CD14-positive monocyte (primary cell): ENCODE measurements around the gene KRTAP10-8. TPM values are rescaled to one million over a fixed set of nuclear protein-coding genes. Genes with fewer than 3 reads are reported as not detected.

Experiments
- DNase-seq, 3 donors: peaks; one replicate each; pipeline ENCODE4 v3.0.0-alpha.2; 2011 to 2022
- H2AFZ ChIP-seq: 2 replicates; pipeline ENCODE4 v1.6.0; 2012; ENCODE audit warnings: mild to moderate bottlenecking, low read depth, low read length, inconsistent platforms; ENCODE audit not compliant: insufficient read depth, poor library complexity, severe bottlenecking
- H3K27ac ChIP-seq, 2 donors: 1 replicate in 1 of 2; 2 replicates in 1 of 2; pipeline ENCODE4 v1.5.1; 2012 to 2013; ENCODE audit warnings: low read length in 2 of 2, control low read depth in 1 of 2, inconsistent platforms in 1 of 2, low read depth in 1 of 2, mild to moderate bottlenecking in 1 of 2
- H3K27me3 ChIP-seq, 2 donors: one replicate each; pipeline versions ENCODE4 v1.6.0 to v1.6.1; 2011 to 2013; ENCODE audit warnings: low read length in 2 of 2; ENCODE audit not compliant: control insufficient read depth in 2 of 2, insufficient read depth in 2 of 2
- H3K36me3 ChIP-seq, 2 donors: replicated peaks in 1 of 2; 1 replicate in 1 of 2; 2 replicates in 1 of 2; pipeline versions ENCODE4 v1.5.1 to v1.6.1; 2012 to 2013; ENCODE audit warnings: low read length in 2 of 2, control low read depth in 1 of 2, inconsistent platforms in 1 of 2, mild to moderate bottlenecking in 1 of 2; ENCODE audit not compliant: insufficient read depth in 2 of 2, control insufficient read depth in 1 of 2
- H3K4me1 ChIP-seq, 2 donors: 1 replicate in 1 of 2; 2 replicates in 1 of 2; pipeline versions ENCODE4 v1.5.1 to v1.6.1; 2012 to 2013; ENCODE audit warnings: low read length in 2 of 2, control low read depth in 1 of 2, inconsistent platforms in 1 of 2, mild to moderate bottlenecking in 1 of 2, moderate library complexity in 1 of 2; ENCODE audit not compliant: insufficient read depth in 2 of 2, control insufficient read depth in 1 of 2
- H3K4me2 ChIP-seq: replicated peaks from 2 replicates; pipeline ENCODE3; 2012; ENCODE audit warnings: low read length, moderate library complexity, mild to moderate bottlenecking; ENCODE audit not compliant: poor library complexity, severe bottlenecking; ENCODE audit errors: extremely low read depth
- H3K4me3 ChIP-seq, 3 experiments: fragments of 200-600 bp in 1 of 3; sonication (generic) in 1 of 3; replicated peaks in 1 of 3; 1 replicate in 2 of 3; 2 replicates in 1 of 3; pipeline ENCODE4 v1.5.1; 2011 to 2013; ENCODE audit warnings: low read length in 3 of 3, mild to moderate bottlenecking in 3 of 3, control low read depth in 2 of 3, low read depth in 2 of 3, inconsistent platforms in 1 of 3, moderate library complexity in 1 of 3
- H3K79me2 ChIP-seq: 2 replicates; pipeline ENCODE4 v1.6.0; 2012; ENCODE audit warnings: mild to moderate bottlenecking, control low read depth, inconsistent platforms, low read length, moderate library complexity; ENCODE audit not compliant: insufficient read depth
- H3K9ac ChIP-seq: 2 replicates; pipeline ENCODE4 v1.6.0; 2017; ENCODE audit warnings: low read length, mild to moderate bottlenecking; ENCODE audit not compliant: insufficient read depth, poor library complexity, severe bottlenecking
- H3K9me3 ChIP-seq, 2 donors: replicated peaks in 1 of 2; 1 replicate in 1 of 2; 2 replicates in 1 of 2; pipeline versions ENCODE4 v1.5.1 to v1.6.1; 2012 to 2013; ENCODE audit warnings: low read length in 2 of 2, control low read depth in 1 of 2; ENCODE audit not compliant: control insufficient read depth in 1 of 2, insufficient read depth in 1 of 2
- H4K20me1 ChIP-seq: 2 replicates; pipeline ENCODE4 v1.6.0; 2012; ENCODE audit warnings: mild to moderate bottlenecking, low read length, control low read depth, moderate library complexity; ENCODE audit not compliant: insufficient read depth
- H3K27ac Mint-ChIP-seq, 7 donors: one replicate each; pipeline ENCODE4 v1.8.0; 2020; ENCODE audit warnings: mild to moderate bottlenecking in 7 of 7, mixed read lengths in 7 of 7, moderate library complexity in 6 of 7, inconsistent platforms in 2 of 7
- H3K27me3 Mint-ChIP-seq, 3 donors: one replicate each; pipeline ENCODE4 v1.8.0; 2021 to 2022; ENCODE audit warnings: low read depth in 3 of 3, mild to moderate bottlenecking in 3 of 3, mixed read lengths in 3 of 3, moderate library complexity in 3 of 3, inconsistent platforms in 1 of 3
- H3K36me3 Mint-ChIP-seq, 2 donors: one replicate each; pipeline ENCODE4 v1.8.0; 2020; ENCODE audit warnings: mixed read lengths in 2 of 2, inconsistent platforms in 1 of 2, mild to moderate bottlenecking in 1 of 2
- H3K4me1 Mint-ChIP-seq: one replicate; pipeline ENCODE4 v1.8.0; 2020; ENCODE audit warnings: mild to moderate bottlenecking, mixed read lengths
- H3K4me3 Mint-ChIP-seq, 2 donors: one replicate each; pipeline ENCODE4 v1.8.0; 2020; ENCODE audit warnings: mild to moderate bottlenecking in 2 of 2, mixed read lengths in 2 of 2, moderate library complexity in 1 of 2
- H3K9me3 Mint-ChIP-seq, 7 donors: one replicate each; pipeline ENCODE4 v1.8.0; 2020 to 2022; ENCODE audit warnings: mixed read lengths in 7 of 7, mild to moderate bottlenecking in 6 of 7, moderate library complexity in 6 of 7, inconsistent platforms in 2 of 7
- WGBS: methylation state at CpG from one replicate; pipeline ENCODE4 v1.1.5; 2013; ENCODE audit warnings: missing lambda C conversion rate; ENCODE audit not compliant: insufficient coverage; 5-methylcytosine and 5-hydroxymethylcytosine counted together
- intact Hi-C, 2 donors: fragments of 100-400 bp; cut with micrococcal nuclease; formaldehyde crosslinking; loops; one replicate each; pipeline versions ENCODE4 v1.15.0 to v1.15.1; 2023
- polyA plus RNA-seq, 3 donors: library from polyadenylated mRNA; depleted of rRNA in 1 of 3; unstranded in 2 of 3; stranded (reverse) in 1 of 3; fragments of 300-500 nt in 2 of 3; fragments of >200 nt in 1 of 3; fragmentation: Illumina TruSeq in 2 of 3; gene quantifications; 1 replicate in 2 of 3; 2 replicates in 1 of 3; pipeline ENCODE4 v1.2.3, GENCODE V29; 2012 to 2021
- TF ChIP-seq, protein P1 (sequence below): fragments of 200-600 bp; IDR thresholded peaks from one replicate; pipeline ENCODE4 v1.8.0; 2022; ENCODE audit warnings: antibody characterized with exemption, mild to moderate bottlenecking

Gene KRTAP10-8
- polyA plus RNA-seq, 3 donors, result not detected

DNA sequence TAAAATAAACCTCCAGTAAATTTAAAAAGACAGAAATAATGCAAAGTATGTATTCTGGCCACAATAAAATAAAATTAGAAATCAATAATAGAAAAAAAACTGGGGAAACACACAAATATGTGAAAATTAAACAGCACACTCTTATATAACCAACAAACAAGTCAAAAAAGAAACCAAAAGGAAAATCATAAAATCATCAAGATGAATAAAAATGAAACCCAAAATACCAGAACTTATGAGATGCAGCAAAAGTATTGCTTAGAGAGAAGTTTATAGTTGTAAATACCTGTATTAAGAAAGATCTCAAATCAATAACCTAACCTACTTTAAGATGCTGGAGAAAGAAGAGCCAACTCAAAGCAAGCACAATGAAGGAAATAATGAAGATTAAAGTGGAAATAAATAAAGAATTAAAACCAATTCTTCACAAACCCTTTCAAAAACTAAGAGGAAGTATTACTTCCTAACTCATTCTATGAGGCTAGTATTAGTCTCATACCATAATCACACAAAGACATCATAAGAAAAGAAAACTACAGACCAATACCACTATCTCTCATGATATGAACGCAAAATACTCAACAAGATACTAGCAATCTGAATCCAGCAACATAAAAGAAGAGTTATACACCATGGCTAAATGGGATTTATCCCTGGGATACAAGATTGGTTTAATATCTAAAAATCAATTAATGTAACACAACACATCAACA lies 46.8 kb upstream of the KRTAP10-8 start:
- DNase-seq, result peak in 1 of 3 donors; percentile 4
- no peak overlapping the region for H2AFZ ChIP-seq
- peaks cover 0 to 4% of the 10 kb centered on the region in 2 donors for H3K4me1 ChIP-seq
- H3K4me3 Mint-ChIP-seq, result no peak overlapping the region
- H3K4me2 ChIP-seq, result no peak overlapping the region
- peaks cover 3 to 17% (median 10%) of the 10 kb centered on the region in 7 donors for H3K9me3 Mint-ChIP-seq
- no peaks in the 10 kb centered on the region for H3K36me3 Mint-ChIP-seq
- TF ChIP-seq, protein P1, sequence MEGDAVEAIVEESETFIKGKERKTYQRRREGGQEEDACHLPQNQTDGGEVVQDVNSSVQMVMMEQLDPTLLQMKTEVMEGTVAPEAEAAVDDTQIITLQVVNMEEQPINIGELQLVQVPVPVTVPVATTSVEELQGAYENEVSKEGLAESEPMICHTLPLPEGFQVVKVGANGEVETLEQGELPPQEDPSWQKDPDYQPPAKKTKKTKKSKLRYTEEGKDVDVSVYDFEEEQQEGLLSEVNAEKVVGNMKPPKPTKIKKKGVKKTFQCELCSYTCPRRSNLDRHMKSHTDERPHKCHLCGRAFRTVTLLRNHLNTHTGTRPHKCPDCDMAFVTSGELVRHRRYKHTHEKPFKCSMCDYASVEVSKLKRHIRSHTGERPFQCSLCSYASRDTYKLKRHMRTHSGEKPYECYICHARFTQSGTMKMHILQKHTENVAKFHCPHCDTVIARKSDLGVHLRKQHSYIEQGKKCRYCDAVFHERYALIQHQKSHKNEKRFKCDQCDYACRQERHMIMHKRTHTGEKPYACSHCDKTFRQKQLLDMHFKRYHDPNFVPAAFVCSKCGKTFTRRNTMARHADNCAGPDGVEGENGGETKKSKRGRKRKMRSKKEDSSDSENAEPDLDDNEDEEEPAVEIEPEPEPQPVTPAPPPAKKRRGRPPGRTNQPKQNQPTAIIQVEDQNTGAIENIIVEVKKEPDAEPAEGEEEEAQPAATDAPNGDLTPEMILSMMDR, result no peak
- peak overlapping the region in 1 of 2 donors; percentile 8 for H3K27ac ChIP-seq
- no peaks in the 10 kb centered on the region for H3K36me3 ChIP-seq
- peak overlapping the region; percentile 24 to 75 (median 61) for H3K27ac Mint-ChIP-seq
- peaks cover 0 to 6% of the 10 kb centered on the region in 2 donors for H3K9me3 ChIP-seq
- no peaks in the 10 kb centered on the region for H3K27me3 ChIP-seq
- WGBS, result no CpG with 5 or more reads among the region's 1 CpG
- intact Hi-C loops, result no loop called here
- no peak overlapping the region for H3K9ac ChIP-seq
- H3K27me3 Mint-ChIP-seq, result peaks cover 3 to 7% (median 5%) of the 10 kb centered on the region in 3 donors
- H3K79me2 ChIP-seq, result no peaks in the 10 kb centered on the region
- H3K4me1 Mint-ChIP-seq, result peaks cover 11% of the 10 kb centered on the region
- no peak overlapping the region for H3K4me3 ChIP-seq
- H4K20me1 ChIP-seq, result no peaks in the 10 kb centered on the region

DNA sequence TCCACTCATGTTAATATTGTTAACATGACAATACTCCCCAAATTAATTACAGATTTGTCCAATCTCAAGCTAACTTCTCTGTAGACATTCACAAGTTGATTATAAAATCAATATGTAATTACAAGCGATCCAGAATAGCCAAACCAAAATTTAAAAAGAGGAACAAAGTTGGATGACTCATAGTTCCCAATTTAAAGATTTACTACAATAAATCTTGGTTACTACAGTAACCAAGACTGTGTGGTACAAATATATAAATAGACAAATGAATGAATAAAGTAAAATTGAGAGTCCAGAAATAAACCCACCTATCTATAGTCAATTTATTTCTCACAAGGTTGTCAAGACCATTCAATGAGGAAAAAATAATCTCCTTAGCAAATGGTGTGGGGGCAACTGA lies 45.5 kb upstream of the KRTAP10-8 start:
- no peak overlapping the region for H2AFZ ChIP-seq
- Mint-ChIP-seq H3K4me3 (no peak overlapping the region), H3K9me3 (peaks cover 5 to 16% (median 11%) of the 10 kb centered on the region in 7 donors), H3K27ac (peak overlapping the region in 3 of 7 donors; percentile 7 to 25 (median 8)), H3K4me1 (peaks cover 11% of the 10 kb centered on the region), H3K27me3 (peaks cover 4 to 5% (median 5%) of the 10 kb centered on the region in 3 donors), H3K36me3 (no peaks in the 10 kb centered on the region)
- H3K36me3 ChIP-seq, result no peaks in the 10 kb centered on the region
- H4K20me1 ChIP-seq, result no peaks in the 10 kb centered on the region
- H3K79me2 ChIP-seq, result no peaks in the 10 kb centered on the region
- no peaks in the 10 kb centered on the region for H3K27me3 ChIP-seq
- H3K4me3 ChIP-seq, result no peak overlapping the region
- intact Hi-C loops, result no loop called here
- WGBS, result no CpG with 5 or more reads among the region's 1 CpG
- H3K9ac ChIP-seq, result no peak overlapping the region
- peak; percentile 29 to 77 (median 47) for DNase-seq
- H3K9me3 ChIP-seq, result peaks cover 4 to 6% of the 10 kb centered on the region in 2 donors
- H3K4me2 ChIP-seq, result no peak overlapping the region
- peaks cover 0 to 4% of the 10 kb centered on the region in 2 donors for H3K4me1 ChIP-seq
- TF ChIP-seq, protein P1, result no peak
- no peak overlapping the region for H3K27ac ChIP-seq
